ENCODE results near the gene DNAJC28. TPM values are rescaled to one million over a fixed set of nuclear protein-coding genes. Genes with fewer than 3 reads are reported as not detected.
A peak's percentile ranks its signal among the peaks of the same experiment; 100 is the strongest.

The DNAJC28 gene
- total and polyA plus RNA-seq, 2 experiments from 2014 or later = 1.2 to 3.8 TPM

DNA sequence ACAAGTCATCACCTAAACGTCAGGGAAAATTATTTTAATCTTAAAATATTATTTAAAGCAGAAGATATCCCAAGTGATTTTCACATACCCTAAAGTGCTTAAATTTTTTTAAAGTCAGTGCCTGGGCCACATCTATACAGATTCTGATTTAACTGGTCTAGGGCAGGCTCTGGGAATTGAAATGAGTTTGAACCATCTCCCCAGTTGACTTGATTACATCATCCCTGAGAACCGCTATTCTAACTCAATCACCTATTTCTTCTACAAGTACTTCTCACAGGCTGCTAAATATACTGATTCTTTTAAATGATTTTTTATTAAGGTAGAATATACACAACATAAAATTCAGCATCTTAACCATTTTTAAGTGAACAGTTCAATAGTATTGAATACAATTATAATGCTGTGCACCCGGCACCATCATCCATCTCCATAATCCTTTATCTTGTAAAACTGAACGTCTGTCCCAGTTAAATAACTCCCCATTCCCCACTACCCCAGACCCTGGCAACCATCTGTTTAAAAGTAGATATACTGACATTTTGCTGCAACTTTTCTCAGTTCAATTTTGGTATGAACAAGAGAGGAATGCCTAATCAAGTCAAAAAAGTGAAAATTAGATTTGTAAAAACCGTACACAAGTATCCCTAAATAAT is 30.9 kb upstream of the DNAJC28 start:
- TF ChIP-seq, protein P1, sequence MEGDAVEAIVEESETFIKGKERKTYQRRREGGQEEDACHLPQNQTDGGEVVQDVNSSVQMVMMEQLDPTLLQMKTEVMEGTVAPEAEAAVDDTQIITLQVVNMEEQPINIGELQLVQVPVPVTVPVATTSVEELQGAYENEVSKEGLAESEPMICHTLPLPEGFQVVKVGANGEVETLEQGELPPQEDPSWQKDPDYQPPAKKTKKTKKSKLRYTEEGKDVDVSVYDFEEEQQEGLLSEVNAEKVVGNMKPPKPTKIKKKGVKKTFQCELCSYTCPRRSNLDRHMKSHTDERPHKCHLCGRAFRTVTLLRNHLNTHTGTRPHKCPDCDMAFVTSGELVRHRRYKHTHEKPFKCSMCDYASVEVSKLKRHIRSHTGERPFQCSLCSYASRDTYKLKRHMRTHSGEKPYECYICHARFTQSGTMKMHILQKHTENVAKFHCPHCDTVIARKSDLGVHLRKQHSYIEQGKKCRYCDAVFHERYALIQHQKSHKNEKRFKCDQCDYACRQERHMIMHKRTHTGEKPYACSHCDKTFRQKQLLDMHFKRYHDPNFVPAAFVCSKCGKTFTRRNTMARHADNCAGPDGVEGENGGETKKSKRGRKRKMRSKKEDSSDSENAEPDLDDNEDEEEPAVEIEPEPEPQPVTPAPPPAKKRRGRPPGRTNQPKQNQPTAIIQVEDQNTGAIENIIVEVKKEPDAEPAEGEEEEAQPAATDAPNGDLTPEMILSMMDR (IDR thresholded peaks at IDR 0.05; ENCODE audit: poor library complexity) = no peak
- TF ChIP-seq EZH2 (IDR thresholded peaks at IDR 0.05; ENCODE audit: borderline replicate concordance) (no peak), EZH2phosphoT487 (IDR thresholded peaks at IDR 0.05; ENCODE audit: low read depth, severe bottlenecking, unreplicated experiment) (no peak)
- no peak for DNase-seq (ENCODE audit: low spot score)
- no peak overlapping the region for H3K4me2 ChIP-seq

DNA sequence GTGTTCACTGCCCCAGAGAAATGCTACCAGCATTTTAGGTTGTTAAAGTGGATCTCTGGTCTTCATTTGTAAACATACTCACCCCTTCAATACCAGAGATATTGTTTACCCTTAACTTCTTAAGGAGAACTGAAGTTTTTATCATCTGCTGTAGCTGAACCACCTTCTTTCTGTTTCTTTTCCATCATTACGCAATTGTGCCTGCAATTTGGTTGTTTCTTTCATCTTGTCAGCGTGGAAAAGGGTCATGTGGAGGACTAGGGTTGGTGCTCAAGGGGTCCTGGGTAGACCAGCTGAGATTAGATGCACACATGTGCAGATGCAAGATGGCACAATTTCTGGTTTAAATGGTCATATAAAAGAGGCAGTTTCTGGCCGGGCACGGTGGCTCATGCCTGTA is 27.4 kb upstream of the DNAJC28 start:
- no peak for TF ChIP-seq EZH2 (IDR thresholded peaks at IDR 0.05; ENCODE audit: borderline replicate concordance)
- TF ChIP-seq EZH2phosphoT487 (IDR thresholded peaks at IDR 0.05; ENCODE audit: low read depth, severe bottlenecking, unreplicated experiment) = no peak
- TF ChIP-seq, protein P1 (IDR thresholded peaks at IDR 0.05; ENCODE audit: poor library complexity) = no peak
- no peak overlapping the region for H3K4me3 ChIP-seq
- H3K79me2 ChIP-seq = no peaks in the 10 kb centered on the region
- no peak for DNase-seq (ENCODE audit: low spot score)
- H3K9me3 ChIP-seq (ENCODE audit: low read depth) = no peaks in the 10 kb centered on the region
- H4K20me1 ChIP-seq (ENCODE audit: insufficient read depth, poor library complexity, severe bottlenecking) = no peaks in the 10 kb centered on the region
- 93% methylated on average over 4 of the region's 4 CpGs for WGBS (ENCODE audit: low lambda C conversion rate, missing lambda C conversion rate)
- H3K27ac ChIP-seq = no peak overlapping the region
- no peak overlapping the region for H3K4me2 ChIP-seq
- H3K4me1 ChIP-seq (ENCODE audit: insufficient read depth) = no peaks in the 10 kb centered on the region
- H2AFZ ChIP-seq = no peak overlapping the region
- no peaks in the 10 kb centered on the region for H3K9me2 ChIP-seq (replicated peaks; ENCODE audit: insufficient read depth)
- no peaks in the 10 kb centered on the region for H3K27me3 ChIP-seq
- H3K36me3 ChIP-seq (replicated peaks; ENCODE audit: insufficient read depth, low read depth) = no peaks in the 10 kb centered on the region

More for the DNA sequence above, 30.9 kb upstream of the DNAJC28 start:
- Histone ChIP-seq H3K27ac (no peak overlapping the region), H3K4me3 (no peak overlapping the region), H3K9me2 (replicated peaks; ENCODE audit: insufficient read depth) (no peaks in the 10 kb centered on the region), H2AFZ (no peak overlapping the region), H3K4me1 (ENCODE audit: insufficient read depth) (no peaks in the 10 kb centered on the region), H4K20me1 (ENCODE audit: insufficient read depth, poor library complexity, severe bottlenecking) (no peaks in the 10 kb centered on the region), H3K36me3 (replicated peaks; ENCODE audit: insufficient read depth, low read depth) (no peaks in the 10 kb centered on the region), H3K9me3 (ENCODE audit: low read depth) (no peaks in the 10 kb centered on the region), H3K79me2 (no peaks in the 10 kb centered on the region), H3K27me3 (no peaks in the 10 kb centered on the region)
- 83% methylated on average over 5 of the region's 5 CpGs for WGBS (ENCODE audit: low lambda C conversion rate, missing lambda C conversion rate)

DNA sequence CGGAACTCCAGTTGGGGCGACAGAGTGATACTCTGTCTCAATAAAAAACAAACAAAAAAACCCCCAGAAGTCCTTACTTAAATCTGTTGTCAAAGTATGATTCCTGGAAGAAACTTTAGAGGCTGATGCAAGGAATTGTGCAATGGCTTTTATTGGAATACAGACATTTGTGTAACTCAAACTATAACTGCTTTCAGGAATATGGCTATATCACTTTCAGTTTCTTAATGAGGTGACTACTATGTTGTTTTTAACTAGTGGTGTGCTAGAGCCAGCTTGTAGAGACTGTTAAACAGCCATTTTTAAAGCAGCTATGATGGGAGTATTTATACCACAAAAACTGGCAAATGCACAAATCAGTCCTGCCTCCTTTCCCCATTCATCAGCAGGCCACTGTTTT is 22.7 kb upstream of the DNAJC28 start:
- H3K4me1 ChIP-seq (ENCODE audit: insufficient read depth) = no peaks in the 10 kb centered on the region
- no peaks in the 10 kb centered on the region for H3K9me3 ChIP-seq (ENCODE audit: low read depth)
- TF ChIP-seq, protein P1 (IDR thresholded peaks at IDR 0.05; ENCODE audit: poor library complexity) = no peak
- TF ChIP-seq EZH2phosphoT487 (IDR thresholded peaks at IDR 0.05; ENCODE audit: low read depth, severe bottlenecking, unreplicated experiment) (no peak), EZH2 (IDR thresholded peaks at IDR 0.05; ENCODE audit: borderline replicate concordance) (no peak)
- H2AFZ ChIP-seq = no peak overlapping the region
- no peaks in the 10 kb centered on the region for H4K20me1 ChIP-seq (ENCODE audit: insufficient read depth, poor library complexity, severe bottlenecking)
- no peak for DNase-seq (ENCODE audit: low spot score)
- H3K4me2 ChIP-seq = no peak overlapping the region
- H3K9me2 ChIP-seq (replicated peaks; ENCODE audit: insufficient read depth) = no peaks in the 10 kb centered on the region
- no peaks in the 10 kb centered on the region for H3K27me3 ChIP-seq
- no peak overlapping the region for H3K4me3 ChIP-seq
- WGBS (ENCODE audit: low lambda C conversion rate, missing lambda C conversion rate) = 96% methylated on average over 2 of the region's 2 CpGs
- H3K36me3 ChIP-seq (replicated peaks; ENCODE audit: insufficient read depth, low read depth) = no peaks in the 10 kb centered on the region
- peak overlapping the region; percentile 25 for H3K27ac ChIP-seq
- H3K79me2 ChIP-seq = no peaks in the 10 kb centered on the region

Data from hepatocyte (in vitro differentiated cells).